ENCODE data around the gene STAT3. TPM values are rescaled to one million over a fixed set of nuclear protein-coding genes. Genes with fewer than 3 reads are reported as not detected.
"Not testable (repeated sequence)": the region's sequence is repeated elsewhere in the genome, so short reads cannot be mapped to it uniquely, and the experiment has no call there.

STAT3 gene
- total and polyA plus RNA-seq, 2 donors (not counting 1 experiment from before 2014, with no cell fraction given) = 50.1 to 140 TPM

- Histone ChIP-seq H4K20me1 (ENCODE audit: control insufficient read depth, insufficient read depth, low read length, poor library complexity, severe bottlenecking) (peaks cover 83% of the 10 kb centered on the region), H3K27ac (ENCODE audit: low read length in 2 of 2) (no peak overlapping the region), H2AFZ (ENCODE audit: insufficient read depth, low read depth, low read length, poor library complexity, severe bottlenecking) (no peak overlapping the region), H3K9me3 (ENCODE audit: control extremely low read depth in 1 of 3, control insufficient read depth in 2 of 3, insufficient read depth in 1 of 3, low read length in 2 of 3) (no peaks in the 10 kb centered on the region), H3K4me2 (replicated peaks; ENCODE audit: low read depth, low read length, poor library complexity, severe bottlenecking) (no peak overlapping the region), H3K4me3 (ENCODE audit: control extremely low read depth in 1 of 5, extremely low read depth in 1 of 5, insufficient read depth in 1 of 5, low read depth in 2 of 5, low read length in 4 of 5) (no peak overlapping the region), H3K9ac (ENCODE audit: low read length) (no peak overlapping the region), H3K27me3 (replicated peaks in 1 of 4; ENCODE audit: control extremely low read depth in 1 of 4, control insufficient read depth in 3 of 4, insufficient read depth in 4 of 4, low read length in 3 of 4) (no peaks in the 10 kb centered on the region), H3K79me2 (ENCODE audit: control insufficient read depth, insufficient read depth, low read length) (peaks cover 98% of the 10 kb centered on the region), H3K4me1 (ENCODE audit: control insufficient read depth in 2 of 2, insufficient read depth in 2 of 2, low read length in 2 of 2) (peaks cover 26 to 27% of the 10 kb centered on the region in 2 donors), H3K36me3 (replicated peaks in 1 of 2; ENCODE audit: control extremely low read depth in 1 of 2, control insufficient read depth in 1 of 2, extremely low read depth in 1 of 2, insufficient read depth in 2 of 2, low read length in 1 of 2) (no peaks in the 10 kb centered on the region)
- 83% methylated on average over 5 of the region's 7 CpGs for WGBS (ENCODE audit: insufficient coverage)
- ChIA-PET POLR2A (interaction anchor here (0.5 kb wide), 1 partner anchor 688 kb away, joined by 5 read pairs; no protein-coding TSS in a partner anchor), CTCF (no interaction called here)
- ATAC-seq (ENCODE audit: low read depth) (no peak), DNase-seq (no peak)
- Mint-ChIP-seq H3K27me3 (no peaks in the 10 kb centered on the region), H3K9me3 (ENCODE audit: insufficient read depth) (peaks cover 2% of the 10 kb centered on the region), H3K4me3 (no peak overlapping the region), H3K4me1 (peaks cover 67% of the 10 kb centered on the region), H3K27ac (peak overlapping the region; percentile 4)
- TF ChIP-seq CTCF (IDR thresholded peaks at IDR 0.05) (no peak), EZH2 (IDR thresholded peaks at IDR 0.05; ENCODE audit: borderline replicate concordance, insufficient read depth, low read depth, low read length, poor library complexity, severe bottlenecking) (no peak)
- intact Hi-C loops (cut with micrococcal nuclease) = no loop called here
These were observed 25.8 kb downstream of the STAT3 start for GRCh38 chr17:42362245-42362961.

GRCh38 chr17:42361781-42362186 is 26.5 kb downstream of the STAT3 start:
- H4K20me1 ChIP-seq (ENCODE audit: control insufficient read depth, insufficient read depth, low read length, poor library complexity, severe bottlenecking) = peaks cover 77% of the 10 kb centered on the region
- peaks cover 98% of the 10 kb centered on the region for H3K79me2 ChIP-seq (ENCODE audit: control insufficient read depth, insufficient read depth, low read length)
- H3K4me3 ChIP-seq (ENCODE audit: control extremely low read depth in 1 of 5, extremely low read depth in 1 of 5, insufficient read depth in 1 of 5, low read depth in 2 of 5, low read length in 4 of 5) = no peak overlapping the region
- no peaks in the 10 kb centered on the region for H3K9me3 ChIP-seq (ENCODE audit: control extremely low read depth in 1 of 3, control insufficient read depth in 2 of 3, insufficient read depth in 1 of 3, low read length in 2 of 3)
- DNase-seq = no peak
- Mint-ChIP-seq H3K4me3 (no peak overlapping the region), H3K9me3 (ENCODE audit: insufficient read depth) (peaks cover 2% of the 10 kb centered on the region), H3K27me3 (no peaks in the 10 kb centered on the region), H3K4me1 (peaks cover 66% of the 10 kb centered on the region), H3K27ac (peak overlapping the region; percentile 4)
- 83% methylated on average over 1 of the region's 2 CpGs for WGBS (ENCODE audit: insufficient coverage)
- intact Hi-C loops (cut with micrococcal nuclease) = no loop called here
- TF ChIP-seq CTCF (IDR thresholded peaks at IDR 0.05) = no peak
- no peak for TF ChIP-seq EZH2 (IDR thresholded peaks at IDR 0.05; ENCODE audit: borderline replicate concordance, insufficient read depth, low read depth, low read length, poor library complexity, severe bottlenecking)
- ATAC-seq (ENCODE audit: low read depth) = peak; percentile 56
- no peaks in the 10 kb centered on the region for H3K36me3 ChIP-seq (replicated peaks in 1 of 2; ENCODE audit: control extremely low read depth in 1 of 2, control insufficient read depth in 1 of 2, extremely low read depth in 1 of 2, insufficient read depth in 2 of 2, low read length in 1 of 2)
- H3K27me3 ChIP-seq (replicated peaks in 1 of 4; ENCODE audit: control extremely low read depth in 1 of 4, control insufficient read depth in 3 of 4, insufficient read depth in 4 of 4, low read length in 3 of 4) = no peaks in the 10 kb centered on the region
- no peak overlapping the region for H3K27ac ChIP-seq (ENCODE audit: low read length in 2 of 2)
- H3K4me2 ChIP-seq (replicated peaks; ENCODE audit: low read depth, low read length, poor library complexity, severe bottlenecking) = no peak overlapping the region
- ChIA-PET POLR2A (no interaction called here), CTCF (interaction anchor here (0.8 to 1.0 kb wide), 2 partner anchors 40 to 42 kb away, joined by 3 read pairs; no protein-coding TSS in a partner anchor)
- H2AFZ ChIP-seq (ENCODE audit: insufficient read depth, low read depth, low read length, poor library complexity, severe bottlenecking) = no peak overlapping the region
- no peak overlapping the region for H3K9ac ChIP-seq (ENCODE audit: low read length)
- peaks cover 26 to 27% of the 10 kb centered on the region in 2 donors for H3K4me1 ChIP-seq (ENCODE audit: control insufficient read depth in 2 of 2, insufficient read depth in 2 of 2, low read length in 2 of 2)

GRCh38 chr17:42360388-42360787 is 27.9 kb downstream of the STAT3 start:
- intact Hi-C loops (cut with micrococcal nuclease); H3K27me3 ChIP-seq (replicated peaks in 1 of 4; ENCODE audit: control extremely low read depth in 1 of 4, control insufficient read depth in 3 of 4, insufficient read depth in 4 of 4, low read length in 3 of 4); H3K27ac ChIP-seq (ENCODE audit: low read length in 2 of 2); H3K4me3 ChIP-seq (ENCODE audit: control extremely low read depth in 1 of 5, extremely low read depth in 1 of 5, insufficient read depth in 1 of 5, low read depth in 2 of 5, low read length in 4 of 5); H3K27ac Mint-ChIP-seq; H3K4me2 ChIP-seq (replicated peaks; ENCODE audit: low read depth, low read length, poor library complexity, severe bottlenecking); H3K4me3 Mint-ChIP-seq; H3K27me3 Mint-ChIP-seq; H3K9me3 Mint-ChIP-seq (ENCODE audit: insufficient read depth); H3K9ac ChIP-seq (ENCODE audit: low read length); ATAC-seq (ENCODE audit: low read depth); POLR2A ChIA-PET; H3K36me3 ChIP-seq (replicated peaks in 1 of 2; ENCODE audit: control extremely low read depth in 1 of 2, control insufficient read depth in 1 of 2, extremely low read depth in 1 of 2, insufficient read depth in 2 of 2, low read length in 1 of 2); H3K9me3 ChIP-seq (ENCODE audit: control extremely low read depth in 1 of 3, control insufficient read depth in 2 of 3, insufficient read depth in 1 of 3, low read length in 2 of 3); DNase-seq; H2AFZ ChIP-seq (ENCODE audit: insufficient read depth, low read depth, low read length, poor library complexity, severe bottlenecking): not testable (repeated sequence)
- CTCF ChIA-PET = interaction anchor here (0.6 kb wide), 1 partner anchor 46 kb away, joined by 4 read pairs; no protein-coding TSS in a partner anchor
- peaks cover 72% of the 10 kb centered on the region for H4K20me1 ChIP-seq (ENCODE audit: control insufficient read depth, insufficient read depth, low read length, poor library complexity, severe bottlenecking)
- no CpG with 5 or more reads among the region's 2 CpGs for WGBS (ENCODE audit: insufficient coverage)
- peaks cover 27% of the 10 kb centered on the region in 2 donors for H3K4me1 ChIP-seq (ENCODE audit: control insufficient read depth in 2 of 2, insufficient read depth in 2 of 2, low read length in 2 of 2)
- peaks cover 97% of the 10 kb centered on the region for H3K79me2 ChIP-seq (ENCODE audit: control insufficient read depth, insufficient read depth, low read length)
- peaks cover 65% of the 10 kb centered on the region for H3K4me1 Mint-ChIP-seq

Measured in B cell (primary cell).